PFSK-1 (cell line): ENCODE data around the gene SLC44A3.

Experiments used
- POLR2AphosphoS5 ChIP-seq: IDR thresholded peaks from 2 replicates; pipeline ENCODE4 v1.6.1; 2012; ENCODE audit warnings: low read depth, mild to moderate bottlenecking, control low read depth, low read length, moderate library complexity
- TAF1 ChIP-seq: IDR thresholded peaks from 2 replicates; pipeline ENCODE4 v1.6.1; 2012; ENCODE audit warnings: low read length, control low read depth, borderline replicate concordance; ENCODE audit not compliant: insufficient read depth
- TF ChIP-seq, protein P1 (sequence below), 2 experiments: IDR thresholded peaks; 2 replicates each; pipeline versions ENCODE4 v1.6.1 to v1.8.0; 2011 to 2012; ENCODE audit warnings: low read depth in 2 of 2, low read length in 2 of 2, control low read depth in 1 of 2, inconsistent platforms in 1 of 2, mild to moderate bottlenecking in 1 of 2, moderate library complexity in 1 of 2; ENCODE audit not compliant: insufficient read depth in 1 of 2

DNA sequence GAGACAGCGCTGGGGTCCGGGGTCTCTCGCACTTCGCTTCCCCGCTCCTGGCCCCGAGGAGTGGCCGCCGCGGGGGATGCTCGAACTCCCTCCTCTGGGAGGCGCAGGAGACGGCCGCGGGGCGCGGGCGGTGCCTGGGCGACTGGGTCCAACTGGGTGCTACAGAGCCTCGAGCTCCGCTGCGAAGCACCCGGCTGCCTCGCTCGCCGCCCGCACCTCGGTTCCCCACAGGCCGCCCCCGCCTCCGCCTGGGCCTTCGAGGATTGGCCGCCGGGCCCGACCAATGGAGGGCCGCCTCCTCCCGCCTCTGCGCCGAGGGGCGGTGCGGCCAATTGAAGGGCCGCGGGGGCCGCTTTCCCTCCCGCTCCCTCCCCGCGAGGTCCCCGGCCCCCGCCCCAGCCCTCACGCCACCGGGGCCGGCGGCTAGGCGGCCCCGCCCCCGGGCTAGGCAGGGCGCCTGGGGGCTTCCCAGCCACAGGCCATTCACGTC, 106.8 kb downstream of the SLC44A3 start, which contains the start of gene CNN3:
- TF ChIP-seq, protein P1, sequence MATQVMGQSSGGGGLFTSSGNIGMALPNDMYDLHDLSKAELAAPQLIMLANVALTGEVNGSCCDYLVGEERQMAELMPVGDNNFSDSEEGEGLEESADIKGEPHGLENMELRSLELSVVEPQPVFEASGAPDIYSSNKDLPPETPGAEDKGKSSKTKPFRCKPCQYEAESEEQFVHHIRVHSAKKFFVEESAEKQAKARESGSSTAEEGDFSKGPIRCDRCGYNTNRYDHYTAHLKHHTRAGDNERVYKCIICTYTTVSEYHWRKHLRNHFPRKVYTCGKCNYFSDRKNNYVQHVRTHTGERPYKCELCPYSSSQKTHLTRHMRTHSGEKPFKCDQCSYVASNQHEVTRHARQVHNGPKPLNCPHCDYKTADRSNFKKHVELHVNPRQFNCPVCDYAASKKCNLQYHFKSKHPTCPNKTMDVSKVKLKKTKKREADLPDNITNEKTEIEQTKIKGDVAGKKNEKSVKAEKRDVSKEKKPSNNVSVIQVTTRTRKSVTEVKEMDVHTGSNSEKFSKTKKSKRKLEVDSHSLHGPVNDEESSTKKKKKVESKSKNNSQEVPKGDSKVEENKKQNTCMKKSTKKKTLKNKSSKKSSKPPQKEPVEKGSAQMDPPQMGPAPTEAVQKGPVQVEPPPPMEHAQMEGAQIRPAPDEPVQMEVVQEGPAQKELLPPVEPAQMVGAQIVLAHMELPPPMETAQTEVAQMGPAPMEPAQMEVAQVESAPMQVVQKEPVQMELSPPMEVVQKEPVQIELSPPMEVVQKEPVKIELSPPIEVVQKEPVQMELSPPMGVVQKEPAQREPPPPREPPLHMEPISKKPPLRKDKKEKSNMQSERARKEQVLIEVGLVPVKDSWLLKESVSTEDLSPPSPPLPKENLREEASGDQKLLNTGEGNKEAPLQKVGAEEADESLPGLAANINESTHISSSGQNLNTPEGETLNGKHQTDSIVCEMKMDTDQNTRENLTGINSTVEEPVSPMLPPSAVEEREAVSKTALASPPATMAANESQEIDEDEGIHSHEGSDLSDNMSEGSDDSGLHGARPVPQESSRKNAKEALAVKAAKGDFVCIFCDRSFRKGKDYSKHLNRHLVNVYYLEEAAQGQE (IDR thresholded peaks at IDR 0.05; ENCODE audit: insufficient read depth in 1 of 2, low read depth in 2 of 2, low read length in 2 of 2), result no peak
- TF ChIP-seq POLR2AphosphoS5, result no peak
- TF ChIP-seq TAF1, result no peak
